ENCODE results near the gene PRRT4. TPM values are rescaled to one million over a fixed set of nuclear protein-coding genes. Genes with fewer than 3 reads are reported as not detected.

The PRRT4 gene
- total and polyA plus RNA-seq, 2 donors (not counting 1 experiment from before 2014, with no cell fraction given), result under 0.01 to 0.03 TPM

- no peaks in the 10 kb centered on the region for H3K9me3 ChIP-seq (ENCODE audit: control insufficient read depth, insufficient read depth, low read depth, low read length)
- H2AFZ ChIP-seq (ENCODE audit: low read length), result no peak overlapping the region
- peak; percentile 52 to 77 for DNase-seq (ENCODE audit: low read depth in 2 of 2)
- no peak for TF ChIP-seq EZH2 (IDR thresholded peaks at IDR 0.05; ENCODE audit: low read length, missing control alignments)
- TF ChIP-seq CTCF (conservative IDR thresholded peaks at IDR 0.05 in 1 of 2, IDR thresholded peaks at IDR 0.05 in 1 of 2; ENCODE audit: low read depth in 1 of 2, low read length in 2 of 2), result peak; percentile 77 to 88
- peaks cover 4% of the 10 kb centered on the region for H3K36me3 ChIP-seq (ENCODE audit: control insufficient read depth, insufficient read depth, low read length)
- no peak overlapping the region for H3K9ac ChIP-seq (ENCODE audit: insufficient read depth, low read length)
- no peaks in the 10 kb centered on the region for H4K20me1 ChIP-seq (ENCODE audit: control insufficient read depth, extremely low read depth, insufficient read depth, low read length)
- H3K4me2 ChIP-seq (ENCODE audit: extremely low read depth, insufficient read depth, low read length), result no peak overlapping the region
- no peak overlapping the region for H3K27ac ChIP-seq (ENCODE audit: insufficient read depth, low read length)
- H3K27me3 ChIP-seq (ENCODE audit: control insufficient read depth, insufficient read depth, low read length), result peaks cover 12% of the 10 kb centered on the region
- no peaks in the 10 kb centered on the region for H3K79me2 ChIP-seq (ENCODE audit: control insufficient read depth, insufficient read depth, low read length)
- H3K4me1 ChIP-seq (ENCODE audit: control insufficient read depth, extremely low read depth, insufficient read depth, low read length), result no peaks in the 10 kb centered on the region
- H3K4me3 ChIP-seq (replicated peaks in 1 of 4; ENCODE audit: control extremely low read depth in 1 of 4, insufficient read depth in 1 of 4, low read depth in 3 of 4, low read length in 4 of 4), result no peak overlapping the region
Measured at GRCh38 chr7:128387216-128388144, 26.0 kb upstream of the PRRT4 start.

- Histone ChIP-seq H4K20me1 (ENCODE audit: control insufficient read depth, extremely low read depth, insufficient read depth, low read length) (no peaks in the 10 kb centered on the region), H3K4me1 (ENCODE audit: control insufficient read depth, extremely low read depth, insufficient read depth, low read length) (no peaks in the 10 kb centered on the region), H3K4me3 (replicated peaks in 1 of 4; ENCODE audit: control extremely low read depth in 1 of 4, insufficient read depth in 1 of 4, low read depth in 3 of 4, low read length in 4 of 4) (no peak overlapping the region)
Measured at GRCh38 chr7:128385988-128386925, 24.8 kb upstream of the PRRT4 start.

More at GRCh38 chr7:128385988-128386925, 24.8 kb upstream of the PRRT4 start:
- peaks cover 12% of the 10 kb centered on the region for H3K27me3 ChIP-seq (ENCODE audit: control insufficient read depth, insufficient read depth, low read length)
- H3K36me3 ChIP-seq (ENCODE audit: control insufficient read depth, insufficient read depth, low read length), result no peaks in the 10 kb centered on the region
- H2AFZ ChIP-seq (ENCODE audit: low read length), result no peak overlapping the region
- TF ChIP-seq EZH2 (IDR thresholded peaks at IDR 0.05; ENCODE audit: low read length, missing control alignments) (no peak), CTCF (conservative IDR thresholded peaks at IDR 0.05 in 1 of 2, IDR thresholded peaks at IDR 0.05 in 1 of 2; ENCODE audit: low read depth in 1 of 2, low read length in 2 of 2) (no peak)
- no peak for DNase-seq (ENCODE audit: low read depth in 2 of 2)
- no peaks in the 10 kb centered on the region for H3K79me2 ChIP-seq (ENCODE audit: control insufficient read depth, insufficient read depth, low read length)
- H3K9me3 ChIP-seq (ENCODE audit: control insufficient read depth, insufficient read depth, low read depth, low read length), result no peaks in the 10 kb centered on the region
- H3K27ac ChIP-seq (ENCODE audit: insufficient read depth, low read length), result no peak overlapping the region
- no peak overlapping the region for H3K9ac ChIP-seq (ENCODE audit: insufficient read depth, low read length)
- no peak overlapping the region for H3K4me2 ChIP-seq (ENCODE audit: extremely low read depth, insufficient read depth, low read length)
